Kidney (tissue), 14 donors: ENCODE data around the gene COPG2. TPM values are rescaled to one million over a fixed set of nuclear protein-coding genes. Genes with fewer than 3 reads are reported as not detected.
A peak's percentile ranks its signal among the peaks of the same experiment; 100 is the strongest.
"Not testable (repeated sequence)": the region's sequence is repeated elsewhere in the genome, so short reads cannot be mapped to it uniquely, and the experiment has no call there.

Experiments
- DNase-seq, 5 donors: peaks; one replicate each; pipeline ENCODE4 v3.0.0-alpha.2; 2013 to 2020
- FAIRE-seq: peaks from 2 replicates; lab custom pipeline; 2012; peaks lifted over from hg19 to GRCh38; lab: Jason Lieb, UNC
- H3K27ac ChIP-seq, 2 donors: one replicate each; pipeline ENCODE4 v1.7.0; 2013; ENCODE audit warnings: low read depth in 2 of 2, low read length in 2 of 2, inconsistent platforms in 1 of 2
- H3K27me3 ChIP-seq: one replicate; pipeline ENCODE4 v1.7.1; 2013; ENCODE audit warnings: low read length, inconsistent platforms; ENCODE audit not compliant: control insufficient read depth, insufficient read depth
- H3K36me3 ChIP-seq, 3 donors: one replicate each; pipeline versions ENCODE4 v1.7.0 to v1.7.1; 2013; ENCODE audit warnings: low read length in 3 of 3, control low read depth in 1 of 3, inconsistent platforms in 1 of 3; ENCODE audit not compliant: insufficient read depth in 3 of 3, control insufficient read depth in 2 of 3
- H3K4me1 ChIP-seq, 3 donors: one replicate each; pipeline versions ENCODE4 v1.7.0 to v1.7.1; 2013; ENCODE audit warnings: low read length in 3 of 3, inconsistent platforms in 1 of 3, low read depth in 1 of 3; ENCODE audit not compliant: control insufficient read depth in 2 of 3, insufficient read depth in 2 of 3
- H3K4me3 ChIP-seq, 3 donors: one replicate each; pipeline versions ENCODE4 v1.7.0 to v1.8.1; 2013; ENCODE audit warnings: low read length in 3 of 3, control low read depth in 1 of 3, inconsistent platforms in 1 of 3
- H3K9ac ChIP-seq, 3 donors: one replicate each; pipeline versions ENCODE4 v1.7.0 to v1.7.1; 2013; ENCODE audit warnings: low read length in 3 of 3, control low read depth in 1 of 3, inconsistent platforms in 1 of 3
- H3K9me3 ChIP-seq, 3 donors: one replicate each; pipeline versions ENCODE4 v1.7.0 to v1.7.1; 2013; ENCODE audit warnings: low read length in 3 of 3, control low read depth in 1 of 3, inconsistent platforms in 1 of 3; ENCODE audit not compliant: control insufficient read depth in 2 of 3, insufficient read depth in 1 of 3
- CTCF ChIP-seq: IDR thresholded peaks from 3 replicates; pipeline ENCODE4 v1.5.1; 2012; ENCODE audit warnings: mild to moderate bottlenecking, moderate library complexity, borderline replicate concordance; ENCODE audit not compliant: insufficient read depth; ENCODE audit errors: extremely low read depth
- intact Hi-C: fragments of 100-400 bp; cut with DNase I; formaldehyde crosslinking; loops from one replicate; pipeline ENCODE4 v1.11.1; 2022
- polyA plus RNA-seq: library from polyadenylated mRNA; stranded (reverse); fragments of 350-450 nt; fragmentation: Illumina TruSeq; extraction: RNeasy Lipid Tissue Mini Kit (QIAGEN cat#74804); gene quantifications from one replicate; pipeline ENCODE4 v1.2.3, GENCODE V29; 2014; ENCODE audit warnings: low read depth, low replicate concordance; ENCODE audit not compliant: insufficient read depth
- total RNA-seq: library from RNA; stranded (reverse); fragmentation: NEBNext Ultra II Directional; extraction: Animal tissue kit (Norgen Biotek cat#: 25700); gene quantifications from one replicate; pipeline ENCODE4 v1.2.1, GENCODE V29; 2021
- donor health status: control.
- donor health status: control.
- donor health status: control.
- donor health status: control.
- donor health status: control.
- donor health status: DM: yes; HTN: yes; CAD: no.
- donor health status: Normal renal cell carcinoma (clear cell type).

Gene COPG2
- total and polyA plus RNA-seq, 2 donors from 2014 or later, result 12.6 to 27.6 TPM

GRCh38 chr7:130570144-130570543 is 98.4 kb downstream of the COPG2 start:
- H3K27ac ChIP-seq, H3K9ac ChIP-seq, intact Hi-C loops, FAIRE-seq, DNase-seq, H3K36me3 ChIP-seq, H3K4me3 ChIP-seq, H3K27me3 ChIP-seq, H3K9me3 ChIP-seq, H3K4me1 ChIP-seq: not testable (repeated sequence)

- intact Hi-C loops, result no loop called here
- H3K27me3 ChIP-seq, result no peaks in the 10 kb centered on the region
- no peak overlapping the region for H3K4me3 ChIP-seq
- FAIRE-seq (no peak), DNase-seq (no peak)
- H3K9me3 ChIP-seq, result no peaks in the 10 kb centered on the region
- H3K4me1 ChIP-seq, result no peaks in the 10 kb centered on the region
- H3K27ac ChIP-seq, result no peak overlapping the region
- H3K36me3 ChIP-seq, result no peaks in the 10 kb centered on the region
- TF ChIP-seq CTCF, result no peak
- no peak overlapping the region for H3K9ac ChIP-seq
Measured at GRCh38 chr7:130566898-130567280, 101.7 kb downstream of the COPG2 start.

- DNase-seq, result no peak
- FAIRE-seq, result no peak
- TF ChIP-seq CTCF, result no peak
Measured at GRCh38 chr7:130566168-130566897, 102.2 kb downstream of the COPG2 start.

GRCh38 chr7:130560972-130561371 is 107.6 kb downstream of the COPG2 start:
- intact Hi-C loops, result no loop called here
- H3K4me1 ChIP-seq, result no peaks in the 10 kb centered on the region
- TF ChIP-seq CTCF, result no peak
- H3K4me3 ChIP-seq, result no peak overlapping the region
- no peak for FAIRE-seq
- H3K36me3 ChIP-seq, result no peaks in the 10 kb centered on the region
- no peaks in the 10 kb centered on the region for H3K27me3 ChIP-seq
- no peak for DNase-seq
- no peak overlapping the region for H3K9ac ChIP-seq
- H3K9me3 ChIP-seq, result no peaks in the 10 kb centered on the region
- no peak overlapping the region for H3K27ac ChIP-seq

More at GRCh38 chr7:130566168-130566897, 102.2 kb downstream of the COPG2 start:
- Histone ChIP-seq H3K27ac (peak overlapping the region in 1 of 2 donors; percentile 3), H3K9ac (no peak overlapping the region), H3K36me3 (no peaks in the 10 kb centered on the region), H3K9me3 (no peaks in the 10 kb centered on the region), H3K4me3 (no peak overlapping the region), H3K4me1 (no peaks in the 10 kb centered on the region), H3K27me3 (no peaks in the 10 kb centered on the region)
- intact Hi-C loops, result no loop called here
